ENCODE measurements around the gene LRRC56. TPM values are rescaled to one million over a fixed set of nuclear protein-coding genes. Genes with fewer than 3 reads are reported as not detected.

Gene LRRC56
- polyA plus RNA-seq, 3 donors: 0.09 to 0.68 TPM; not detected in 1

GRCh38 chr11:563066-563811 is 25.9 kb downstream of the LRRC56 start:
- Mint-ChIP-seq H3K27me3 (ENCODE audit: low read depth in 3 of 3) (peaks cover 7 to 31% (median 28%) of the 10 kb centered on the region in 3 donors), H3K4me1 (peaks cover 17% of the 10 kb centered on the region), H3K27ac (no peak overlapping the region), H3K36me3 (peaks cover 5 to 12% of the 10 kb centered on the region in 2 donors), H3K4me3 (no peak overlapping the region), H3K9me3 (peaks cover 0 to 4% (median 0%) of the 10 kb centered on the region in 7 donors)
- H2AFZ ChIP-seq (ENCODE audit: insufficient read depth, low read depth, low read length, poor library complexity, severe bottlenecking): no peak overlapping the region
- no peak overlapping the region for H3K4me3 ChIP-seq (replicated peaks in 1 of 3; ENCODE audit: low read depth in 2 of 3, low read length in 3 of 3)
- H3K9ac ChIP-seq (ENCODE audit: insufficient read depth, low read length, poor library complexity, severe bottlenecking): no peak overlapping the region
- no peak for TF ChIP-seq CTCF (IDR thresholded peaks at IDR 0.05)
- no peak for DNase-seq
- peaks cover 17 to 32% of the 10 kb centered on the region in 2 donors for H3K4me1 ChIP-seq (ENCODE audit: control insufficient read depth in 1 of 2, insufficient read depth in 2 of 2, low read length in 2 of 2)
- peaks cover 0 to 11% of the 10 kb centered on the region in 2 donors for H3K36me3 ChIP-seq (replicated peaks in 1 of 2; ENCODE audit: control insufficient read depth in 1 of 2, insufficient read depth in 2 of 2, low read length in 2 of 2)
- no peak overlapping the region for H3K27ac ChIP-seq (ENCODE audit: low read depth in 1 of 2, low read length in 2 of 2)
- intact Hi-C loops (cut with micrococcal nuclease): no loop called here
- H4K20me1 ChIP-seq (ENCODE audit: insufficient read depth, low read length): peaks cover 20% of the 10 kb centered on the region
- H3K79me2 ChIP-seq (ENCODE audit: insufficient read depth, low read length): peaks cover 3% of the 10 kb centered on the region
- WGBS (ENCODE audit: insufficient coverage): 94% methylated on average over 12 of the region's 18 CpGs
- H3K4me2 ChIP-seq (replicated peaks; ENCODE audit: extremely low read depth, low read length, poor library complexity, severe bottlenecking): no peak overlapping the region
- no peaks in the 10 kb centered on the region for H3K9me3 ChIP-seq (replicated peaks in 1 of 2; ENCODE audit: control insufficient read depth in 1 of 2, insufficient read depth in 1 of 2, low read length in 2 of 2)
- H3K27me3 ChIP-seq (ENCODE audit: control insufficient read depth in 2 of 2, insufficient read depth in 2 of 2, low read length in 2 of 2): peaks cover 0 to 22% of the 10 kb centered on the region in 2 donors

- Histone ChIP-seq H3K9ac (ENCODE audit: insufficient read depth, low read length, poor library complexity, severe bottlenecking) (no peak overlapping the region), H3K36me3 (replicated peaks in 1 of 2; ENCODE audit: control insufficient read depth in 1 of 2, insufficient read depth in 2 of 2, low read length in 2 of 2) (peaks cover 0 to 11% of the 10 kb centered on the region in 2 donors), H3K79me2 (ENCODE audit: insufficient read depth, low read length) (peaks cover 3% of the 10 kb centered on the region), H3K27ac (ENCODE audit: low read depth in 1 of 2, low read length in 2 of 2) (no peak overlapping the region), H2AFZ (ENCODE audit: insufficient read depth, low read depth, low read length, poor library complexity, severe bottlenecking) (no peak overlapping the region), H3K9me3 (replicated peaks in 1 of 2; ENCODE audit: control insufficient read depth in 1 of 2, insufficient read depth in 1 of 2, low read length in 2 of 2) (no peaks in the 10 kb centered on the region), H3K4me2 (replicated peaks; ENCODE audit: extremely low read depth, low read length, poor library complexity, severe bottlenecking) (no peak overlapping the region), H3K4me1 (ENCODE audit: control insufficient read depth in 1 of 2, insufficient read depth in 2 of 2, low read length in 2 of 2) (peaks cover 19 to 39% of the 10 kb centered on the region in 2 donors), H4K20me1 (ENCODE audit: insufficient read depth, low read length) (peaks cover 20% of the 10 kb centered on the region), H3K27me3 (ENCODE audit: control insufficient read depth in 2 of 2, insufficient read depth in 2 of 2, low read length in 2 of 2) (peaks cover 0 to 16% of the 10 kb centered on the region in 2 donors), H3K4me3 (replicated peaks in 1 of 3; ENCODE audit: low read depth in 2 of 3, low read length in 3 of 3) (no peak overlapping the region)
- Mint-ChIP-seq H3K4me3 (no peak overlapping the region), H3K4me1 (peaks cover 17% of the 10 kb centered on the region), H3K27me3 (ENCODE audit: low read depth in 3 of 3) (peaks cover 2 to 25% (median 20%) of the 10 kb centered on the region in 3 donors), H3K9me3 (peaks cover 0 to 4% (median 0%) of the 10 kb centered on the region in 7 donors), H3K36me3 (peaks cover 5 to 12% of the 10 kb centered on the region in 2 donors), H3K27ac (peak overlapping the region in 1 of 7 donors; percentile 30)
- 90% methylated on average over 8 of the region's 12 CpGs for WGBS (ENCODE audit: insufficient coverage)
- TF ChIP-seq CTCF (IDR thresholded peaks at IDR 0.05): no peak
- intact Hi-C loops (cut with micrococcal nuclease): no loop called here
- no peak for DNase-seq
Observed at GRCh38 chr11:563812-564578, 26.7 kb downstream of the LRRC56 start.
